H1 (cell line): ENCODE measurements around the gene CST8. TPM values are rescaled to one million over a fixed set of nuclear protein-coding genes. Genes with fewer than 3 reads are reported as not detected.

Experiments
- CTCF ChIA-PET: fragments of 300-600 bp; sonication (Branson Sonifier 250); formaldehyde crosslinking; loops from one replicate; lab custom pipeline; 2021; ENCODE audit not compliant: partially characterized antibody; lab: Charles Lee
- POLR2A ChIA-PET: fragments of 300-600 bp; sonication (Branson Sonifier 250); formaldehyde crosslinking; loops from one replicate; lab custom pipeline; 2021; ENCODE audit warnings: inconsistent platforms; ENCODE audit not compliant: partially characterized antibody; lab: Charles Lee
- DNase-seq, 2 experiments: peaks; one replicate each; pipeline versions ENCODE4 v3.0.0 to v3.0.0-alpha.2; 2010 to 2022; ENCODE audit warnings: low spot score in 2 of 2, low read depth in 1 of 2, mixed read lengths in 1 of 2
- FAIRE-seq: peaks from 2 replicates; lab custom pipeline; 2011; peaks lifted over from hg19 to GRCh38; lab: Jason Lieb, UNC
- H2AFZ ChIP-seq: 2 replicates; pipeline ENCODE4 v1.8.1; 2012; ENCODE audit warnings: low read length, inconsistent platforms
- H2AK5ac ChIP-seq: 2 replicates; pipeline ENCODE4 v1.6.1; 2013; ENCODE audit warnings: low read depth, low read length
- H2BK120ac ChIP-seq: replicated peaks from 2 replicates; pipeline ENCODE3; 2013; ENCODE audit warnings: low read depth, low read length, inconsistent platforms
- H2BK12ac ChIP-seq: 2 replicates; pipeline ENCODE4 v1.6.1; 2013; ENCODE audit warnings: low read depth, low read length
- H2BK15ac ChIP-seq: 2 replicates; pipeline ENCODE4 v1.6.1; 2013; ENCODE audit warnings: low read length
- H2BK20ac ChIP-seq: 2 replicates; pipeline ENCODE4 v1.6.1; 2013; ENCODE audit warnings: low read length
- H2BK5ac ChIP-seq: 2 replicates; pipeline ENCODE4 v1.6.1; 2013; ENCODE audit warnings: low read depth, low read length
- H3K14ac ChIP-seq: 2 replicates; pipeline ENCODE4 v1.6.1; 2013; ENCODE audit warnings: inconsistent platforms; ENCODE audit not compliant: insufficient read length
- H3K18ac ChIP-seq: 2 replicates; pipeline ENCODE4 v1.6.1; 2013; ENCODE audit warnings: low read length; ENCODE audit errors: extremely low read depth
- H3K23ac ChIP-seq: 2 replicates; pipeline ENCODE4 v1.6.1; 2013; ENCODE audit warnings: inconsistent platforms; ENCODE audit not compliant: insufficient read length
- H3K23me2 ChIP-seq: 2 replicates; pipeline ENCODE4 v1.6.1; 2013; ENCODE audit warnings: low read depth, low read length
- H3K27ac ChIP-seq: 2 replicates; pipeline ENCODE4 v1.6.1; 2011; ENCODE audit warnings: low read depth, low read length, inconsistent platforms
- H3K27me3 ChIP-seq, 4 experiments: replicated peaks in 1 of 4; 1 replicate in 1 of 4; 2 replicates in 3 of 4; pipeline versions ENCODE4 v1.6.1 to v1.8.1; 2011 to 2013; ENCODE audit warnings: low read length in 3 of 4, mild to moderate bottlenecking in 3 of 4, inconsistent platforms in 2 of 4, mixed read lengths in 2 of 4, moderate library complexity in 1 of 4; ENCODE audit not compliant: control insufficient read depth in 3 of 4, insufficient read depth in 3 of 4; ENCODE audit errors: extremely low read depth in 1 of 4
- H3K36me3 ChIP-seq, 4 experiments: 2 replicates each; pipeline versions ENCODE4 v1.6.1 to v1.8.1; 2011 to 2013; ENCODE audit warnings: mild to moderate bottlenecking in 4 of 4, low read length in 3 of 4, moderate library complexity in 2 of 4, control low read depth in 1 of 4, inconsistent platforms in 1 of 4; ENCODE audit not compliant: insufficient read depth in 4 of 4, control insufficient read depth in 2 of 4
- H3K4ac ChIP-seq: replicated peaks from 2 replicates; pipeline ENCODE3; 2013; ENCODE audit warnings: low read length, low read depth, mixed read lengths, inconsistent platforms; ENCODE audit not compliant: insufficient read length
- H3K4me1 ChIP-seq, 4 experiments: replicated peaks in 1 of 4; 1 replicate in 1 of 4; 2 replicates in 3 of 4; pipeline versions ENCODE4 v1.6.1 to v1.8.1; 2011 to 2013; ENCODE audit warnings: low read length in 3 of 4, inconsistent platforms in 2 of 4, mixed read lengths in 1 of 4; ENCODE audit not compliant: insufficient read depth in 4 of 4, control insufficient read depth in 3 of 4
- H3K4me2 ChIP-seq, 2 experiments: 2 replicates each; pipeline versions ENCODE4 v1.6.1 to v1.8.1; 2011 to 2013; ENCODE audit warnings: low read depth in 2 of 2, low read length in 2 of 2, control low read depth in 1 of 2, inconsistent platforms in 1 of 2, mild to moderate bottlenecking in 1 of 2; ENCODE audit not compliant: insufficient read depth in 1 of 2
- H3K4me3 ChIP-seq, 4 experiments: fragments of 200-600, 300-600 bp in 1 of 4; sonication (generic), shearing (Covaris generic), sonication (Bioruptor Twin) in 1 of 4; 2 replicates each; pipeline versions ENCODE4 v1.5.1 to v1.8.1; 2011 to 2016; ENCODE audit warnings: low read length in 4 of 4, low read depth in 3 of 4, control low read depth in 2 of 4, inconsistent platforms in 2 of 4, mild to moderate bottlenecking in 2 of 4, mixed read lengths in 1 of 4, moderate library complexity in 1 of 4; ENCODE audit not compliant: insufficient read depth in 2 of 4; ENCODE audit errors: extremely low read depth in 1 of 4
- H3K56ac ChIP-seq: replicated peaks from 2 replicates; pipeline ENCODE3; 2013; ENCODE audit warnings: low read depth, mild to moderate bottlenecking, mixed read lengths, low read length, inconsistent platforms; ENCODE audit not compliant: insufficient read length
- H3K79me1 ChIP-seq: 2 replicates; pipeline ENCODE4 v1.6.1; 2013; ENCODE audit warnings: low read depth, low read length, control low read depth
- H3K79me2 ChIP-seq, 2 experiments: 2 replicates each; pipeline versions ENCODE4 v1.6.1 to v1.8.1; 2012 to 2013; ENCODE audit warnings: low read length in 2 of 2, mild to moderate bottlenecking in 2 of 2, inconsistent platforms in 1 of 2; ENCODE audit not compliant: insufficient read depth in 2 of 2, control insufficient read depth in 1 of 2
- H3K9ac ChIP-seq, 4 experiments: replicated peaks in 1 of 4; 1 replicate in 1 of 4; 2 replicates in 3 of 4; pipeline versions ENCODE4 v1.6.1 to v1.8.1; 2011 to 2013; ENCODE audit warnings: low read depth in 3 of 4, low read length in 3 of 4, control low read depth in 2 of 4, mild to moderate bottlenecking in 2 of 4, moderate library complexity in 2 of 4, inconsistent platforms in 1 of 4; ENCODE audit errors: extremely low read depth in 1 of 4
- H3K9me3 ChIP-seq, 2 experiments: 2 replicates each; pipeline versions ENCODE4 v1.6.1 to v1.8.1; 2012 to 2013; ENCODE audit warnings: mild to moderate bottlenecking in 2 of 2, moderate library complexity in 2 of 2, control low read depth in 1 of 2, inconsistent platforms in 1 of 2, low read depth in 1 of 2, low read length in 1 of 2, mixed read lengths in 1 of 2; ENCODE audit not compliant: insufficient read depth in 2 of 2
- H4K20me1 ChIP-seq, 2 experiments: replicated peaks in 1 of 2; 2 replicates each; pipeline versions ENCODE3 to v1.8.1; 2011 to 2013; ENCODE audit warnings: inconsistent platforms in 2 of 2, low read length in 2 of 2, mild to moderate bottlenecking in 1 of 2; ENCODE audit not compliant: insufficient read depth in 2 of 2, control insufficient read depth in 1 of 2
- H4K5ac ChIP-seq: 2 replicates; pipeline ENCODE4 v1.6.1; 2013; ENCODE audit warnings: low read length, low read depth, mixed read lengths, inconsistent platforms; ENCODE audit not compliant: insufficient read length
- H4K8ac ChIP-seq: 2 replicates; pipeline ENCODE4 v1.8.0; 2013; ENCODE audit warnings: mild to moderate bottlenecking, moderate library complexity, low read length, inconsistent platforms; ENCODE audit not compliant: insufficient read depth; ENCODE audit errors: extremely low read depth
- H4K91ac ChIP-seq: replicated peaks from 2 replicates; pipeline ENCODE3; 2013; ENCODE audit warnings: low read length, mixed read lengths, inconsistent platforms; ENCODE audit not compliant: insufficient read length
- CHD1 ChIP-seq: IDR thresholded peaks from 2 replicates; pipeline ENCODE4 v1.6.1; 2012; ENCODE audit warnings: low read depth, low read length, improper control_type of control experiment
- EGR1 ChIP-seq: IDR thresholded peaks from 2 replicates; pipeline ENCODE4 v1.6.1; 2011; ENCODE audit warnings: low read depth, low read length, borderline replicate concordance
- JUN ChIP-seq: IDR thresholded peaks from 2 replicates; pipeline ENCODE4 v1.6.1; 2011; ENCODE audit warnings: low read depth, mild to moderate bottlenecking, improper control_type of control experiment, low read length
- POLR2A ChIP-seq, 2 experiments: IDR thresholded peaks; 1 replicate in 1 of 2; 2 replicates in 1 of 2; pipeline ENCODE4 v1.6.1; 2011; ENCODE audit warnings: low read depth in 2 of 2, low read length in 2 of 2, mild to moderate bottlenecking in 2 of 2; ENCODE audit errors: control extremely low read depth in 1 of 2
- RAD21 ChIP-seq, 2 experiments: IDR thresholded peaks in 1 of 2; conservative IDR thresholded peaks in 1 of 2; 2 replicates each; pipeline ENCODE4 v1.6.1; 2011; ENCODE audit warnings: low read depth in 2 of 2, low read length in 2 of 2, improper control_type of control experiment in 1 of 2, inconsistent platforms in 1 of 2, mild to moderate bottlenecking in 1 of 2, moderate library complexity in 1 of 2
- TAF7 ChIP-seq: optimal IDR thresholded peaks from 2 replicates; pipeline ENCODE3; 2011; ENCODE audit warnings: low read depth, mild to moderate bottlenecking, inconsistent platforms, low read length, moderate library complexity, borderline replicate concordance
- TBP ChIP-seq: IDR thresholded peaks from 2 replicates; pipeline ENCODE4 v1.6.1; 2011; ENCODE audit warnings: low read depth, low read length, improper control_type of control experiment
- YY1 ChIP-seq: IDR thresholded peaks from 2 replicates; pipeline ENCODE4 v1.6.1; 2011; ENCODE audit warnings: low read depth, mild to moderate bottlenecking, low read length
- WGBS, 2 experiments: shearing (Covaris generic) in 1 of 2; methylation state at CpG; one replicate each; pipeline versions ENCODE4 v1.1.6 to v1.1.7; 2013 to 2015; ENCODE audit warnings: low lambda C conversion rate in 2 of 2, mixed read lengths in 2 of 2, inconsistent platforms in 1 of 2, low coverage in 1 of 2, missing lambda C conversion rate in 1 of 2; ENCODE audit not compliant: insufficient replicate concordance in 2 of 2, insufficient coverage in 1 of 2, insufficient read length in 1 of 2; ENCODE audit errors: extremely low coverage in 1 of 2, missing lambda C conversion rate in 1 of 2; 5-methylcytosine and 5-hydroxymethylcytosine counted together
- polyA plus RNA-seq, 7 experiments: library from polyadenylated mRNA; depleted of rRNA in 3 of 7; stranded (reverse) in 5 of 7; unstranded in 2 of 7; fragments of >200 nt in 5 of 7; fragments of 200-250 nt in 2 of 7; gene quantifications; 1 replicate in 5 of 7; 2 replicates in 1 of 7; 4 replicates in 1 of 7; pipeline versions ENCODE4 v1.2.1 to v1.2.3, GENCODE V29; 2011 to 2013; ENCODE audit warnings: missing spikeins in 2 of 7, mixed read lengths in 2 of 7
- total RNA-seq: library from RNA; stranded (reverse); fragmentation: NEBNext Ultra II Directional; extraction: Animal tissue kit (Norgen Biotek cat#: 25700); gene quantifications from 2 replicates; pipeline ENCODE4 v1.2.1, GENCODE V29; 2021
- TF ChIP-seq, protein P1 (sequence below): IDR thresholded peaks from 2 replicates; pipeline ENCODE4 v1.6.1; 2012; ENCODE audit warnings: inconsistent platforms
- TF ChIP-seq, protein P2 (sequence below): IDR thresholded peaks from 2 replicates; pipeline ENCODE4 v1.6.1; 2012; ENCODE audit warnings: low read length, inconsistent platforms

CST8 gene
- total and polyA plus RNA-seq, 2 of the 8 experiments (the other 6 are each of a cell fraction or from before 2014, with no cell fraction given) = not detected

DNA sequence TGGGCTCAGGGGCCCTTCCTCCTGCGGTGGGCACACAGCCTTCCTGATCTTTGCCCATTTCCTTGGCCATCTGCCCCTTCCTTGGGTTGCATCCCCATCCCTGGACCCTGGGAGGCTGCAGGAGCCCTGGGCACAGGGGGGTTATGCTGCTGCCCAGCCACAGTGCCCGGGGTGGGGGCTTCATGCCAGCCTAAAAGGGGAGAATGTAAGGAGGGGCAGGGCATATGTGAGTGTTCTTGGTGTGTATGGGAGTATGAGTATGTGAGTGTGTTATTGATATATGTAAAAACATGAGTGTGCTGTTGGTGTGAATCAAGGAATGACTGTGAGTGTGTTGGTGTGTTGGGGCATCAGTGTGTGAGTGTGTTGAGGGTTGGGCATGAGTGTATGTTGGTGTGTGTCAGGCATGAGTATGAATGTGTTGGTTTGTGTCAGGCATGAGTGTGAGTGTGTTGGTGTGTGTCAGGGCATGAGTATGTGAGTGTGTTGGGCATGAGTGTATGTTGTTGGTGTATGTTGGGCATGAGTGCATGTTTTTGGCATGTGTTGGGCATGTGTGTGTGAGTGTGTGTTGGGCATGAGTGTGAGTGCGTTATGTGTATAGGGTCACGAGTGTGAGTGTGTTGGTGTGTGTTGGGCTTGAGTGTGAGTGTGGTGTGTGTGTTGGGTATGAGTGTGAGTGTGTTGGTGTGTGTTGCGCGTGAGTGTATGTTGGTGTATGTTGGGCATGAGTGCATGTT, 14.7 kb upstream of the CST8 start:
- no peaks in the 10 kb centered on the region for H3K79me2 ChIP-seq
- CTCF ChIA-PET = no interaction called here
- H4K5ac ChIP-seq = no peak overlapping the region
- peaks cover 0 to 14% (median 5%) of the 10 kb centered on the region in 4 experiments; a peak in 4 of 7 replicates for H3K4me1 ChIP-seq
- peak overlapping the region; percentile 42; the same call in 1 of the 2 replicates for H3K18ac ChIP-seq
- peak overlapping the region; percentile 87 for H3K56ac ChIP-seq
- FAIRE-seq (no peak), DNase-seq (no peak)
- peak overlapping the region; percentile 96 for H2AK5ac ChIP-seq
- peak overlapping the region; percentile 96; the same call in 1 of the 2 replicates for H2BK12ac ChIP-seq
- H3K4me2 ChIP-seq = no peak overlapping the region
- peak overlapping the region; percentile 94 for H2BK20ac ChIP-seq
- no peaks in the 10 kb centered on the region for H3K79me1 ChIP-seq
- peak overlapping the region; percentile 46 for H2BK15ac ChIP-seq
- H3K4ac ChIP-seq = peak overlapping the region; percentile 99
- H3K27me3 ChIP-seq = peaks cover 0 to 8% (median 3%) of the 10 kb centered on the region in 4 experiments; a peak in 1 of 7 replicates
- no peak overlapping the region for H3K27ac ChIP-seq
- POLR2A ChIA-PET = no interaction called here
- H4K20me1 ChIP-seq = peaks cover 0 to 2% of the 10 kb centered on the region in 2 experiments
- H3K36me3 ChIP-seq = no peaks in the 10 kb centered on the region; a peak in 1 of 8 replicates
- 93% methylated on average over 6 of the region's 6 CpGs; no CpG with 5 or more reads in 1 of the 2 experiments for WGBS, 2 experiments
- H2BK120ac ChIP-seq = peak overlapping the region; percentile 94
- H3K23ac ChIP-seq = no peak overlapping the region
- H3K14ac ChIP-seq = peak overlapping the region; percentile 93
- H3K23me2 ChIP-seq = peaks cover 7% of the 10 kb centered on the region
- peaks cover 2 to 5% of the 10 kb centered on the region in 2 experiments; a peak in 2 of 4 replicates for H3K9me3 ChIP-seq
- no peak overlapping the region for H3K4me3 ChIP-seq
- peak overlapping the region; percentile 99 for H4K91ac ChIP-seq
- no peak overlapping the region for H2AFZ ChIP-seq
- H2BK5ac ChIP-seq = peak overlapping the region; percentile 41; the same call in 1 of the 2 replicates
- H3K9ac ChIP-seq = peak overlapping the region in 1 of 4 experiments; percentile 40; a peak in 1 of 7 replicates
- no peak overlapping the region; the same call in 1 of the 2 replicates for H4K8ac ChIP-seq
- TF ChIP-seq JUN (no peak), CHD1 (no peak), YY1 (no peak), TBP (no peak), RAD21 (IDR thresholded peaks at IDR 0.05 in 1 of 2, conservative IDR thresholded peaks at IDR 0.05 in 1 of 2; ENCODE audit: low read depth in 2 of 2, low read length in 2 of 2) (no peak), POLR2A (IDR thresholded peaks at IDR 0.05; ENCODE audit: control extremely low read depth in 1 of 2, low read depth in 2 of 2, low read length in 2 of 2) (no peak), TAF7 (no peak), EGR1 (no peak)
- TF ChIP-seq, protein P1, sequence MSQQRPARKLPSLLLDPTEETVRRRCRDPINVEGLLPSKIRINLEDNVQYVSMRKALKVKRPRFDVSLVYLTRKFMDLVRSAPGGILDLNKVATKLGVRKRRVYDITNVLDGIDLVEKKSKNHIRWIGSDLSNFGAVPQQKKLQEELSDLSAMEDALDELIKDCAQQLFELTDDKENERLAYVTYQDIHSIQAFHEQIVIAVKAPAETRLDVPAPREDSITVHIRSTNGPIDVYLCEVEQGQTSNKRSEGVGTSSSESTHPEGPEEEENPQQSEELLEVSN = no peak
- TF ChIP-seq, protein P2, sequence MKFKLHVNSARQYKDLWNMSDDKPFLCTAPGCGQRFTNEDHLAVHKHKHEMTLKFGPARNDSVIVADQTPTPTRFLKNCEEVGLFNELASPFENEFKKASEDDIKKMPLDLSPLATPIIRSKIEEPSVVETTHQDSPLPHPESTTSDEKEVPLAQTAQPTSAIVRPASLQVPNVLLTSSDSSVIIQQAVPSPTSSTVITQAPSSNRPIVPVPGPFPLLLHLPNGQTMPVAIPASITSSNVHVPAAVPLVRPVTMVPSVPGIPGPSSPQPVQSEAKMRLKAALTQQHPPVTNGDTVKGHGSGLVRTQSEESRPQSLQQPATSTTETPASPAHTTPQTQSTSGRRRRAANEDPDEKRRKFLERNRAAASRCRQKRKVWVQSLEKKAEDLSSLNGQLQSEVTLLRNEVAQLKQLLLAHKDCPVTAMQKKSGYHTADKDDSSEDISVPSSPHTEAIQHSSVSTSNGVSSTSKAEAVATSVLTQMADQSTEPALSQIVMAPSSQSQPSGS = no peak
